HepG2 (cell line): ENCODE data around the gene SIAH2. TPM values are rescaled to one million over a fixed set of nuclear protein-coding genes. Genes with fewer than 3 reads are reported as not detected.

ENCODE experiments used
- FOXJ3 ChIP-seq: sonication (generic); formaldehyde crosslinking; IDR thresholded peaks from 2 replicates; pipeline ENCODE4 v1.4.0; 2020; ENCODE audit warnings: missing genetic modification reagents, mild to moderate bottlenecking, borderline replicate concordance
- HMG20A ChIP-seq: IDR thresholded peaks from 2 replicates; pipeline ENCODE4 v1.6.1; 2016; ENCODE audit warnings: borderline replicate concordance
- HNF4A ChIP-seq: sonication (generic); formaldehyde crosslinking; IDR thresholded peaks from 2 replicates; pipeline ENCODE4 v1.4.0; 2020; ENCODE audit warnings: missing genetic modification reagents
- KAT7 ChIP-seq: IDR thresholded peaks from 2 replicates; pipeline ENCODE4 v1.6.1; 2018; ENCODE audit warnings: borderline replicate concordance, missing compliant biosample characterization
- MTA1 ChIP-seq: sonication (generic); formaldehyde crosslinking; IDR thresholded peaks from 2 replicates; pipeline ENCODE4 v1.4.0; 2020; ENCODE audit warnings: missing genetic modification reagents, mild to moderate bottlenecking, borderline replicate concordance
- NKX3-1 ChIP-seq: sonication (generic); formaldehyde crosslinking; IDR thresholded peaks from 2 replicates; pipeline ENCODE4 v1.5.0; 2020; ENCODE audit warnings: missing genetic modification reagents
- NONO ChIP-seq, 2 experiments: fragments of 450-650 bp in 1 of 2; sonication (generic) in 1 of 2; formaldehyde crosslinking in 1 of 2; IDR thresholded peaks in 1 of 2; conservative IDR thresholded peaks in 1 of 2; 2 replicates each; pipeline versions ENCODE4 v1.6.1 to v1.8.0; 2017 to 2022; ENCODE audit warnings: mild to moderate bottlenecking in 1 of 2, missing genetic modification reagents in 1 of 2, moderate library complexity in 1 of 2
- NR3C1 ChIP-seq: sonication (generic); formaldehyde crosslinking; IDR thresholded peaks from 2 replicates; pipeline ENCODE4 v1.4.0; 2020; ENCODE audit warnings: missing genetic modification reagents
- POLR2A ChIP-seq, 2 experiments: IDR thresholded peaks; 2 replicates each; pipeline ENCODE4 v1.6.1; 2011; ENCODE audit warnings: low read depth in 2 of 2, low read length in 2 of 2, mild to moderate bottlenecking in 1 of 2, moderate library complexity in 1 of 2; ENCODE audit not compliant: insufficient read depth in 1 of 2
- POLR2AphosphoS5 ChIP-seq: IDR thresholded peaks from 2 replicates; pipeline ENCODE4 v1.6.1; 2012; ENCODE audit warnings: low read depth, low read length
- POLR2G ChIP-seq: fragments of 200-400 bp; formaldehyde crosslinking; IDR thresholded peaks from 2 replicates; pipeline ENCODE4 v1.6.1; 2018; ENCODE audit warnings: mild to moderate bottlenecking, low read depth, low read length, moderate library complexity
- RBM22 ChIP-seq: fragments of 200-400 bp; formaldehyde crosslinking; optimal IDR thresholded peaks from 2 replicates; pipeline ENCODE3; 2017; ENCODE audit warnings: mild to moderate bottlenecking, low read length, moderate library complexity
- SAP130 ChIP-seq: IDR thresholded peaks from 2 replicates; pipeline ENCODE4 v1.6.1; 2016; ENCODE audit warnings: low read depth
- SRY ChIP-seq: sonication (generic); formaldehyde crosslinking; IDR thresholded peaks from 2 replicates; pipeline ENCODE4 v1.8.0; 2022; ENCODE audit warnings: mild to moderate bottlenecking, missing genetic modification reagents
- ZNF441 ChIP-seq: sonication (generic); formaldehyde crosslinking; IDR thresholded peaks from 2 replicates; pipeline ENCODE4 v1.7.0; 2021; ENCODE audit warnings: missing genetic modification reagents, borderline replicate concordance
- ZNF558 ChIP-seq: sonication (generic); formaldehyde crosslinking; IDR thresholded peaks from 2 replicates; pipeline ENCODE4 v1.9.0; 2022; ENCODE audit warnings: mild to moderate bottlenecking, missing genetic modification reagents, borderline replicate concordance
- ZNF598 ChIP-seq: sonication (generic); formaldehyde crosslinking; IDR thresholded peaks from 2 replicates; pipeline ENCODE4 v1.5.1; 2020; ENCODE audit warnings: mild to moderate bottlenecking, missing genetic modification reagents, borderline replicate concordance
- ZSCAN30 ChIP-seq: sonication (generic); formaldehyde crosslinking; IDR thresholded peaks from 2 replicates; pipeline ENCODE4 v1.5.0; 2020; ENCODE audit warnings: mild to moderate bottlenecking, missing genetic modification reagents
- polyA plus RNA-seq, 8 experiments: library from polyadenylated mRNA; depleted of rRNA in 3 of 8; stranded (reverse) in 7 of 8; unstranded in 1 of 8; fragments of >200 nt; fragmentation: Illumina TruSeq in 4 of 8; extraction: Trizol in 4 of 8; gene quantifications; 2 replicates each; pipeline versions ENCODE4 v1.2.1 to v1.2.3, GENCODE V29; 2011 to 2016; ENCODE audit warnings: low read depth in 4 of 8, missing spikeins in 1 of 8, mixed read lengths in 1 of 8; ENCODE audit not compliant: insufficient read depth in 1 of 8
- total RNA-seq, 5 experiments: library from RNA; depleted of rRNA; stranded (reverse); fragments of >200 nt; fragmentation: Illumina TruSeq; extraction: Trizol; gene quantifications; 2 replicates each; pipeline ENCODE4 v1.2.3, GENCODE V29; 2016; ENCODE audit warnings: low read depth in 1 of 5
- TF ChIP-seq, protein P1 (sequence below): sonication (generic); formaldehyde crosslinking; conservative IDR thresholded peaks from 2 replicates; pipeline ENCODE4 v1.8.0; 2022; ENCODE audit warnings: low read depth, missing genetic modification reagents
- TF ChIP-seq, protein P2 (sequence below): sonication (generic); formaldehyde crosslinking; IDR thresholded peaks from 2 replicates; pipeline ENCODE4 v1.9.0; 2021; ENCODE audit warnings: mild to moderate bottlenecking, missing genetic modification reagents
- TF ChIP-seq, protein P3 (sequence below): sonication (generic); formaldehyde crosslinking; IDR thresholded peaks from 2 replicates; pipeline ENCODE4 v1.8.0; 2022; ENCODE audit warnings: missing genetic modification reagents, mild to moderate bottlenecking, borderline replicate concordance

The SIAH2 gene
- total and polyA plus RNA-seq, 2 of the 13 experiments (the other 11 are each of a cell fraction or from before 2014, with no cell fraction given) = 71.8 to 117 TPM

DNA sequence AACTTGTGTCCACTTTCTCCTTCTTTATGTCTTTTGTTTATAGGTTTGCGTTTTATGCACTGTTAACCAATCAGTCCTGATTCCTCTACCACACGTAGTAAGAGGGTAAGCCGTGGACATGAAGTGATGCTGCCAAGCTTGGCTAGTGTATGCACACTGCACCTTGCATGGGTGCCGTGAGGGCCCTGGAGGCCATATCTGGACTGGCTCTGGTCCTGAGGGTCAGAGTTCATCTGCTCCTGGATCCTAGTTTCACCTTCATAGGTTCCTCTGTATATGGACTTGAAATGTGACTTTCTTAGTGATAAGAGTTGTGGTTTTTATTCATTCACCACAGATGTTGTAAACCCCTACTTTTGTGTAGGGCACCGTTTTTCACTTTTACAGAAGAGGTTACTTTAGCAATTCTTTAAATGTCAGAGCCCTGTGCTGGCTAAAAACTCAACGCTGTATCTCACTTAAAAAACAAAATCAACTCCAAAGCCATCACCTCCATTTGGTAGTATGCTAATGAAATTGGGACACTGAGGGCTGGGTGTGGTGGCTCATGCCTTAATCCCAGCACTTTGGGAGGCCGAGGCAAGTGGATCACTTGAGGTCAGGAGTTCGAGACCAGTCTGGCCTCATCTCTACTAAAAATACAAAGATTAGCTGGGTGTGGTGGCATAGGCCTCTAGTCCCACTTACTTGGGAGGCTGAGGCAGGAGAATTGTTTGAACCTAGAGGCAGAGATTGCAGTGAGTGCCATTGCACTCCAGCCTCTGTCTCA, 22.9 kb downstream of the SIAH2 start (continued):
- peak; percentile 12; the same call in 1 of the 2 replicates for TF ChIP-seq KAT7 (CRISPR knock-in tag)
- no peak for TF ChIP-seq NONO (IDR thresholded peaks at IDR 0.05)
- TF ChIP-seq NONO (CRISPR knock-in tag; conservative IDR thresholded peaks at IDR 0.05) = 0 out of 2 replicates have a peak, but pooled peaks have one; percentile 45
- peak; percentile 9; the same call in 1 of the 2 replicates for TF ChIP-seq FOXJ3
- peak; percentile 9 for TF ChIP-seq SAP130 (CRISPR knock-in tag)
- TF ChIP-seq ZNF558 (CRISPR knock-in tag) = no peak
- TF ChIP-seq NR3C1 = no peak
- TF ChIP-seq ZSCAN30 (CRISPR knock-in tag) = 0 out of 2 replicates have a peak, but pooled peaks have one; percentile 39
- TF ChIP-seq, protein P1, sequence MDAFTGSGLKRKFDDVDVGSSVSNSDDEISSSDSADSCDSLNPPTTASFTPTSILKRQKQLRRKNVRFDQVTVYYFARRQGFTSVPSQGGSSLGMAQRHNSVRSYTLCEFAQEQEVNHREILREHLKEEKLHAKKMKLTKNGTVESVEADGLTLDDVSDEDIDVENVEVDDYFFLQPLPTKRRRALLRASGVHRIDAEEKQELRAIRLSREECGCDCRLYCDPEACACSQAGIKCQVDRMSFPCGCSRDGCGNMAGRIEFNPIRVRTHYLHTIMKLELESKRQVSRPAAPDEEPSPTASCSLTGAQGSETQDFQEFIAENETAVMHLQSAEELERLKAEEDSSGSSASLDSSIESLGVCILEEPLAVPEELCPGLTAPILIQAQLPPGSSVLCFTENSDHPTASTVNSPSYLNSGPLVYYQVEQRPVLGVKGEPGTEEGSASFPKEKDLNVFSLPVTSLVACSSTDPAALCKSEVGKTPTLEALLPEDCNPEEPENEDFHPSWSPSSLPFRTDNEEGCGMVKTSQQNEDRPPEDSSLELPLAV (CRISPR knock-in tag) = no peak
- TF ChIP-seq ZNF598 (CRISPR knock-in tag) = peak; percentile 76; the same call in 1 of the 2 replicates
- TF ChIP-seq MTA1 = 0 out of 2 replicates have a peak, but pooled peaks have one; percentile 43
- TF ChIP-seq HNF4A (CRISPR knock-in tag) = 0 out of 2 replicates have a peak, but pooled peaks have one; percentile 37
- TF ChIP-seq SRY (CRISPR knock-in tag) = no peak
- peak; percentile 46 to 57; a peak in 3 of 4 replicates for TF ChIP-seq POLR2A (IDR thresholded peaks at IDR 0.05; ENCODE audit: insufficient read depth in 1 of 2, low read depth in 2 of 2, low read length in 2 of 2)
- TF ChIP-seq ZNF441 (CRISPR knock-in tag) = no peak
- peak; percentile 8; the same call in 1 of the 2 replicates for TF ChIP-seq HMG20A (CRISPR knock-in tag)
- TF ChIP-seq, protein P2, sequence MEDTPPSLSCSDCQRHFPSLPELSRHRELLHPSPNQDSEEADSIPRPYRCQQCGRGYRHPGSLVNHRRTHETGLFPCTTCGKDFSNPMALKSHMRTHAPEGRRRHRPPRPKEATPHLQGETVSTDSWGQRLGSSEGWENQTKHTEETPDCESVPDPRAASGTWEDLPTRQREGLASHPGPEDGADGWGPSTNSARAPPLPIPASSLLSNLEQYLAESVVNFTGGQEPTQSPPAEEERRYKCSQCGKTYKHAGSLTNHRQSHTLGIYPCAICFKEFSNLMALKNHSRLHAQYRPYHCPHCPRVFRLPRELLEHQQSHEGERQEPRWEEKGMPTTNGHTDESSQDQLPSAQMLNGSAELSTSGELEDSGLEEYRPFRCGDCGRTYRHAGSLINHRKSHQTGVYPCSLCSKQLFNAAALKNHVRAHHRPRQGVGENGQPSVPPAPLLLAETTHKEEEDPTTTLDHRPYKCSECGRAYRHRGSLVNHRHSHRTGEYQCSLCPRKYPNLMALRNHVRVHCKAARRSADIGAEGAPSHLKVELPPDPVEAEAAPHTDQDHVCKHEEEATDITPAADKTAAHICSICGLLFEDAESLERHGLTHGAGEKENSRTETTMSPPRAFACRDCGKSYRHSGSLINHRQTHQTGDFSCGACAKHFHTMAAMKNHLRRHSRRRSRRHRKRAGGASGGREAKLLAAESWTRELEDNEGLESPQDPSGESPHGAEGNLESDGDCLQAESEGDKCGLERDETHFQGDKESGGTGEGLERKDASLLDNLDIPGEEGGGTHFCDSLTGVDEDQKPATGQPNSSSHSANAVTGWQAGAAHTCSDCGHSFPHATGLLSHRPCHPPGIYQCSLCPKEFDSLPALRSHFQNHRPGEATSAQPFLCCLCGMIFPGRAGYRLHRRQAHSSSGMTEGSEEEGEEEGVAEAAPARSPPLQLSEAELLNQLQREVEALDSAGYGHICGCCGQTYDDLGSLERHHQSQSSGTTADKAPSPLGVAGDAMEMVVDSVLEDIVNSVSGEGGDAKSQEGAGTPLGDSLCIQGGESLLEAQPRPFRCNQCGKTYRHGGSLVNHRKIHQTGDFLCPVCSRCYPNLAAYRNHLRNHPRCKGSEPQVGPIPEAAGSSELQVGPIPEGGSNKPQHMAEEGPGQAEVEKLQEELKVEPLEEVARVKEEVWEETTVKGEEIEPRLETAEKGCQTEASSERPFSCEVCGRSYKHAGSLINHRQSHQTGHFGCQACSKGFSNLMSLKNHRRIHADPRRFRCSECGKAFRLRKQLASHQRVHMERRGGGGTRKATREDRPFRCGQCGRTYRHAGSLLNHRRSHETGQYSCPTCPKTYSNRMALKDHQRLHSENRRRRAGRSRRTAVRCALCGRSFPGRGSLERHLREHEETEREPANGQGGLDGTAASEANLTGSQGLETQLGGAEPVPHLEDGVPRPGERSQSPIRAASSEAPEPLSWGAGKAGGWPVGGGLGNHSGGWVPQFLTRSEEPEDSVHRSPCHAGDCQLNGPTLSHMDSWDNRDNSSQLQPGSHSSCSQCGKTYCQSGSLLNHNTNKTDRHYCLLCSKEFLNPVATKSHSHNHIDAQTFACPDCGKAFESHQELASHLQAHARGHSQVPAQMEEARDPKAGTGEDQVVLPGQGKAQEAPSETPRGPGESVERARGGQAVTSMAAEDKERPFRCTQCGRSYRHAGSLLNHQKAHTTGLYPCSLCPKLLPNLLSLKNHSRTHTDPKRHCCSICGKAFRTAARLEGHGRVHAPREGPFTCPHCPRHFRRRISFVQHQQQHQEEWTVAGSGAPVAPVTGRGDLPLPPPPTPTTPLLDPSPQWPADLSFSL (CRISPR knock-in tag) = peak; percentile 36; the same call in 1 of the 2 replicates
- TF ChIP-seq, protein P3, sequence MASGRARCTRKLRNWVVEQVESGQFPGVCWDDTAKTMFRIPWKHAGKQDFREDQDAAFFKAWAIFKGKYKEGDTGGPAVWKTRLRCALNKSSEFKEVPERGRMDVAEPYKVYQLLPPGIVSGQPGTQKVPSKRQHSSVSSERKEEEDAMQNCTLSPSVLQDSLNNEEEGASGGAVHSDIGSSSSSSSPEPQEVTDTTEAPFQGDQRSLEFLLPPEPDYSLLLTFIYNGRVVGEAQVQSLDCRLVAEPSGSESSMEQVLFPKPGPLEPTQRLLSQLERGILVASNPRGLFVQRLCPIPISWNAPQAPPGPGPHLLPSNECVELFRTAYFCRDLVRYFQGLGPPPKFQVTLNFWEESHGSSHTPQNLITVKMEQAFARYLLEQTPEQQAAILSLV = 0 out of 2 replicates have a peak, but pooled peaks have one; percentile 23
- peak; percentile 40 for TF ChIP-seq POLR2AphosphoS5
- no peak for TF ChIP-seq NKX3-1 (CRISPR knock-in tag)
- peak; percentile 67 for TF ChIP-seq POLR2G
- peak; percentile 92 for TF ChIP-seq RBM22
